HG02981 (cell line): ENCODE results near the gene LIN28B.
"Not testable (repeated sequence)": the region's sequence is repeated elsewhere in the genome, so short reads cannot be mapped to it uniquely, and the experiment has no call there.

Experiments used
- ATAC-seq: cut with Tn5 transposase; IDR thresholded peaks from one replicate; pipeline ENCODE4 v1.9.1; 2021; ENCODE audit warnings: mild to moderate bottlenecking, moderate library complexity; ENCODE audit not compliant: unreplicated experiment

The LIN28B gene, protein sequence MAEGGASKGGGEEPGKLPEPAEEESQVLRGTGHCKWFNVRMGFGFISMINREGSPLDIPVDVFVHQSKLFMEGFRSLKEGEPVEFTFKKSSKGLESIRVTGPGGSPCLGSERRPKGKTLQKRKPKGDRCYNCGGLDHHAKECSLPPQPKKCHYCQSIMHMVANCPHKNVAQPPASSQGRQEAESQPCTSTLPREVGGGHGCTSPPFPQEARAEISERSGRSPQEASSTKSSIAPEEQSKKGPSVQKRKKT

GRCh38 chr6:104956731-104957294 is at the start of gene LIN28B:
LIN28B (plus strand) TSS chr6:104957107; CDS start chr6:104957251, 144 bp downstream.
- ATAC-seq, result no peak

- ATAC-seq, result no peak
These were observed 48.6 kb upstream of the LIN28B start for GRCh38 chr6:104908031-104908887.

DNA sequence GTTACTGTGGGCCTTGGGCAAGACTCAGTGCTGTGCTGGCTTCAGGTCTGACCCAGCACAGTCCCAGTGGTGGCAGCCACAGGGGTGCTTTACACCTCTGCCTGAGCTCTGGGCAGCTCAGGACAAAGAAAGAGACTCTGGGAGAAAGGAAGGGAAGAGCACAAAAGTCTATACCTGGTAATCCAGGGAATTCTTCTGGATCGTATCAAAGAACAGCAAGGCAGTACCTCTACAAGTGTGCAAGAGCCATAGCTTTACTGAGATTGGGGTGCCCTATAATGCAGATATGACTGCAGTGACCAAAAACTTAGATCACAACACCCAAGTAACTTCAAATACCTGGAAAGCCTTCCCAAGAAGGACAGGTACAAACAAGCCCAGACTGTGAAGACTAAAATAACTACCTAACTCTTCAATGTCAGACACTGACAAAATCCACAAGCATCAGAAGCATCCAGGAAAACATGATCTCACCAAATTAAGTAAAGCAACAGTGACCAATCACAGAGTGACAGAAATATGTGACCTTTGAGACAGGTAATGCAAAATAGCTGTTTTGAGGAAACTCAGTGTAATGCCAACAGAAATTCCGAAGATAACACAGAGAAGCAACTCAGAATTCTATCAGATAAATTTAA is 47.9 kb upstream of the LIN28B start:
- no peak for ATAC-seq

DNA sequence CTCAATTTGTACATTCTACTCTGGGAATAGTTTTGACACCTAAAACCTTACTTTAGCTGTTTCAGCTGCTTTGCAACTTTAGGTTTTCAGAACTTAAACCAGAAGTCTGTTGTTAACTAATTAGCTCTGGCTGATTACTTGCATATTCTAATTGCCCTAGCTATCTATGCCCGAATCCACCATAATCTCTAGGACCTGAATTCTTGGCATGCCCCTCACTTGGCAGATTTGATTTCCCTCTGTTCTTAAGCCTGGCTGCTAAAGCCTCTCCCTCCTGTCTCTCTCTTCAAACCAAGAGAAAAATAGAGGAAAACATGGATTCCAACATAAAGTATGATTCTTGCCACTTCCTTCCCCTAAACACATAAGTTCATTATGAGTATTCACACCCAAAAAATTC is 35.0 kb upstream of the LIN28B start:
- ATAC-seq, result no peak

DNA sequence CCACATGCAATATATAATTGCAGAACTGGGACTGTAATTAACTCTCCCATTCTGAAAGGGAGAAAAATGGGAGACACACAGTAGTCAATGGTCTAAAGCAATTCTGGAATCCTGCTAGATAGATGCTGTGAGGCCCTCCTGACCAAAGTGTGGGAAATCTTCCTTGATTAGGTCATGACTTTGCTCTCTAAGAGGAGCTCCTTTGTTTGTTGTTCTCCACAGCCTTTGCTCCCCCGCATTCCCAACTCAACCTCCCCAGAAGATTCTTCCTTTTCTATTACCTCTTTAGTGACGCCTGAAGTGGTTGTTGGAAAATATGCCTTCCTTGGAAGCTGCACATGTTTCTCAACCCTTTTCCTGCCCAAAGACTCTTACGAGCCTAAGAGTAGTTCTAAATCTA is 28.8 kb upstream of the LIN28B start:
- ATAC-seq, result no peak

DNA sequence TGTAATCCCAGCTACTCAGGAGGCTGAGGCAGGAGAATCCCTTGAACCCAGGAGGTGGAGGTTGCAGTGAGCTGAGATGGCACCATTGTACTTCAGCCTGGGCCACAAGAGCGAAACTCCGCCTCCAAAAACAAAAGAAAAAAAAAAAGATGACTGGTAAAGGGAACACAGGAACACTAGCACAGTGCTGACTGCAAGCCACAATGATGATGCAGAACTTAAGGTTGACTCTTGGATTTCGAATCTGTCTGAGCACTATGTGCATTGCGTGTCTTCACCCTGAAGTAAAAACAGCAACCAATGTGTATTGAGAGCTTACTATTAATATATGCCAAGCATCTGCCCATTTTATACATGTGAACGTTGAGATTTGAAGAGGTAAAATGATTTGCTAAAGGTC is 27.6 kb upstream of the LIN28B start:
- ATAC-seq, result no peak

DNA sequence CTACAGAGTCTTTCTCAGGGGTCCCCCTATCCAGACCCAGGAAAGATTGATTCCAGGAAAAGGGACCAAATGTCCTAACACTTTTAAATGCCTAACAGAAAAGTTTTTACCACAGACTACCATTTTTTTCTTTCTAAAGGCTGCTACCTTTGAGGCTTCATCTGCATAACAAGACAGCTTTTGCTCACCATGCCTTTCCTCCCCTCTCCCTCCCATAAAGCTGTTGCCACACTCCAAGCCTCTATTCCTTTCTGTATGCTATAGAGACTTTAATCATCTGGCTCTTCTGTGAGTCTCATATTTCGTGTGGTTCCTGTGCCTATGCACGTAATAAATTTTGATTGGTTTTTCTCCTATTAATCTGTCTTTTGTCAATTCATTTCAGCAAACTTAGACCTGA is 26.0 kb upstream of the LIN28B start:
- ATAC-seq, result no peak

- ATAC-seq, result no peak
These were observed 20.0 kb upstream of the LIN28B start for GRCh38 chr6:104936766-104937535.

GRCh38 chr6:104940238-104940892 is 16.5 kb upstream of the LIN28B start:
- ATAC-seq, result no peak

DNA sequence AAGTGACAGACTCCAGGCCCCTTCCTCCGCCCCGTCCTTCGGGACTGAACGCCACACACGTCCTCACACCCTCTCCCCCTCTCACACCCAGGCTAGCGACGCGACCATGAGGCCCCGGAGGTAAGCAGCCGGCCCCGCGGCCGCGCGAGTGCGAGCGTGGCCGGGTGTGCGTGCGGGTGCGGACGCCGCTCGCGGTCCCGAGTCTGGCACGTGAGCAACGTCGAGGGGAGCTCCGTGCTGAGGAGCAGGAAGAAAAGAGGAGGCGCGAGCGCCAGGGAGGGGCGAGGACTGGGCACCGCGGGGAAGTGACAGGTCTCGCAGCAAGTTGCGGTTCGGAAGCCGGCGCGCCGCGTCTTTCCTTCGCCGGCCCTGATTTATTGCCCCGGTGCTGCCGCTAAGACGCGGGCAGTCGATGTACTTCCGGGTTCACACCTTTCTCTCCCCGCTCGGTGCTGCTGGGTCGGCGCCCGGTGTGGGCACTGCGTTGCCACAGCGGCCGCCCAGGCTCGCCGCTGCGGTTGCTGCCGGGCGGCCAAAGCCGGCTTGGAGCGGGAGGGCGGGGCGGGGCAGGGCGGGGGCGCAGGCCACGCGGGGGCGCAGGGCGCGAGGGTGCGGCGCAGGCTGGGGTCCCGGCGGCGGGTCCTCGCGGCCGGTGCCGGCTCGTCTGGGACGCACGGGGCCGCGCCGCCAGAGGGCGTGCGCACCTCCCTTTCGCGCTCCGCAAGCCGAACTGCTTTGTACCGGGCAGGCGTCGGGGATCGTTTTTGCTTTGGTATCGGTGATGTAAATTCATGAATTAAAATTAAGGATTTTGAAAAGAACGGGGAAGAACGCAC is 15.8 kb upstream of the LIN28B start:
- ATAC-seq, result peak; percentile 61

GRCh38 chr6:104941729-104942091 is 15.2 kb upstream of the LIN28B start:
- ATAC-seq, result no peak

- ATAC-seq, result no peak
These were observed 13.1 kb upstream of the LIN28B start for GRCh38 chr6:104943781-104944180.

GRCh38 chr6:104949206-104949605 is 7.7 kb upstream of the LIN28B start:
- no peak for ATAC-seq

GRCh38 chr6:104951677-104952076 is 5.2 kb upstream of the LIN28B start:
- no peak for ATAC-seq

DNA sequence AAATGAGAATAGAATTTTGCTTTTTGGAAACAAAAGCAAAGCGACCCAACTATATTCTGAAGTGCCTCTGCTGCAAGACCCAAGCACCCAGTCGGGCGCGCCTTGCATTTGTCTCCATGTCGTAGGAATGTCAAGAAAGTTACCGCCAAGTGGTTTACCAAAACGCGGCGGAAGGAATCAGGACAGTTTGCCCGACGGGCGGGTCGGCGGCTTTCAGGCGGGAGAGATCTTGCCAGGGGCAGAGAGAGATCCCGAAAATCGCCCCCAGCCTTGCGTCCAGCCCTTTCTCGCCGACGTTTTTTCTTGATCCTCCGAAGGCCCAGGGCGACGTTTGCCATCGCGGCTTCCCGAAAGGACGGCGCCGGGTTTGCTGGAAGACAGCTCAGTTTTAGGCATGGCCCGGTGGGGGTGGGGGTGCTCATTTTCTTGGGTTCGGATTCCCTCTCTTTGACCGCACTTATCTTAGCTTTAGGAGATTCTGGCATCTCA is 4.0 kb upstream of the LIN28B start:
- no peak for ATAC-seq

DNA sequence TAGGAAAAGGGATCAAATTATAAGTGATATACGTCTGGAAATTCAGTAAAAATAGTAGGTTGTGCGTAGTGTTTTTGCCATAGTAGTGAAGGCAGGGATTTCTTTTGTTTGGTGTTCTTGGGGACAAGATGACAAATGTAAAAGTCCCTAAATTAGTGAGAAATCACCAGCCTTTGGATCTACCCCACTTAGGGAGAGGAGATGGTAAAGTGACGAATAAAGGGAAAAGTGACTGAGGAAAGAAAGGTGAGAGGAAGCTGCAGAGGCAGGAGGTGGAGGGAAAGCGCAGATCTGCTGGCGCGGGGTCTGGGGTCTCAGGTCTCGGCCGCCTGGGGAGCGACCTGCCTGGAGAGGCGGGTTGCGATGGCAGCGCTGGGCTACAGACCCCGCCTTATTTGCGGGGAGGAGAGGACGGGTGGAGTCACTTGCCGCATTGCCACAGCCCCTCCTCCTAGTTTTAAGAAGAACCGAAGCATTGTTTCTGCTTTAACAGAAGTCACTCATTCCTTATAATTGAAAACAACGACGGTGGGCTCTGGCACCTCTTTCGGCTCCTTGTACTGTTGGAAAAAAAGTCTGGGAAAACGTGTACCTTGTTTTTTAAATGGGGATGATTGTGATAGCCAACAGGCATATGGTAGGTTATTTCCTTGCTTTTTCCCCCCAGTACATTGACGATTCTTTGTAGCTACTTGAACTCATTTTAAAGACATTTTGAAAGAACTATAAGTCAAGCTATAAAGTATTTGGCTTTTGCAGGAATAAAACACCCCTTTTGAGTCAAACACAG is 3.3 kb upstream of the LIN28B start:
- not testable (repeated sequence) for ATAC-seq

DNA sequence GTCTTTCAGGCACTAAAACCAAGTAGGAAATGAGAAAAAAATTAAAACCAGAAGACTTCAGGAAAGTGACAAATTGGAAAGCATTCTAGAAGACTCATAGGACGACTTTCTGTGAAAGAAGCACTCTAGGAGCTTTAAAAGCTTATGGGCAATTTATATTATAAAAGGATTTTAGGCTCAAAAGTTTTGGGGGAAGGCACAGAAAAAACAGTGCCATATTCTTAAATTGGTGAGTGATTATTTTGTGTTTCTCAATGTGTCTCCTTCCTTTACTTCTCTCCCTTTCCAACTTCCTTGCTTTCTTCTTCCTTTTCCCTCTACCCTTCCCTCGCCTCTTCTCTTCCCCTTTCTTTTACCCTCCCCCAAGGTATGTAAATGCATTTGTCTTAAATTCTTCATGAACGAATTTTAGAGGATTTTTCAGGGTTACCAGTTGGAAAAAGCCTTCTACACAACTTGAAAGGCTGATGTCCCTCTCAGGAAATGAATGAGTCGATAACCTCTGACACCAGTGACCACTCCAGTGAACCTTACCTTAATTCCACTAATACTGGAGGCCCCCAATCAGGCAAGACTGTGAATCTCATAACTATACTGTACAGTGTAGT is 2.6 kb upstream of the LIN28B start:
- ATAC-seq, result no peak

DNA sequence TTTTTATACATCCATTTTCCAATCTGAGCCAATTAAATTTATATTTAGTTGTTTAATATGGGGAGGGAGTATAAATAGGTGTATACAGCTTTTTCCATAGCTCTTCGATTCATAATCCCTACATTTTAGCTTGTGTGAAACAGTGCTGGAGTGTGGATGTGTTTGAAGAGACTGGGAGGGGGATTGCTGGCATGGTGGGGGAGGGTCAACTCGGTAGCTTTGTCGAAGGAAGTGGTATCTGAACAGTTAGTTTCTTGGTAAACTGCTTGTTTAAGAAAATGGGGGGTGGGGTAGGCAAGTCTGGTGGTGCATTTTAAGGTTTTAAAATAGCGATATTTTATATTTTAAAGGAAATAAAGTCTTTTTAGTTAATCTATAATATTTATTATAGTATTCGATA is 1.4 kb upstream of the LIN28B start:
- ATAC-seq, result no peak
